Measurements from ENCODE around the gene GSTT2B. TPM values are rescaled to one million over a fixed set of nuclear protein-coding genes. Genes with fewer than 3 reads are reported as not detected.

GSTT2B gene
- total and polyA plus RNA-seq, 10 of the 15 experiments (the other 5 are each of a cell fraction or from before 2014, with no cell fraction given): 0.15 to 0.29 (median 0.21) TPM; not detected in 7

DNA sequence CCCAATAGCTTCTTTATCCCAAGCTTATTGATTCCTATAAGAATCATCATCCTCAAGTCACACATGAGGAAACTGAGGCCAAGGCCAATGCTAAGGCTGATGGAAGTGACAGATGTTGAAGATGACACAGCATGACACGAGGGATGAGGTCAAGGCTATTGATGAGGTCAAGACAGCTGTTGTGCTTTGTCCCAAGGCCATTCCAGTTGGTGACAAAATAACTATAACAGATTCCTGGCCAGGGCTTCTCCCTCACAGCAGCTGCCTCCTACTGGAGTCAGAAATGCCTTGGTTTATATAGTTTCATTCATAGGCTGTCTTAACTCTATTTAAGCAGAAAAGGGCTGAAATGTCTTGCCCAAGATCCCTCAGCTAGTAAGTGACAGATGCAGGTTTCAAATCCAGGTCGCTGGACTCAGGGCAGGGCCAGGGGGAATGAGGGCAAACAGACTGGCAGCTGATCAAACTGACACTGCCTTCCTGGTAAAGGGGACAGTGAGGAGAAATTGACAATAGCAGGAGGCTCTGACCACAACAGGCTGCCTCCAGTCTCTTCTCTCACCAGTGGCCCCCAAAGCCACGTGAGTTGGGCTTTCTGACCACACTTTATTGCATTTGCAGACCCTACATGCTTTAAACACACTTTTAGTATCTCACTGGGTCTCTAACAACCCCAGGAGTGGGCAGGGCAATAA lies 50.4 kb downstream of the GSTT2B start:
- FAIRE-seq (no peak), ATAC-seq (no peak), DNase-seq (ENCODE audit: low read depth, low spot score) (no peak)
- H3K27ac ChIP-seq (ENCODE audit: control insufficient read depth, insufficient read depth): no peak overlapping the region
- peaks cover 2% of the 10 kb centered on the region; the same call in 1 of the 2 replicates for H3K4me1 ChIP-seq (ENCODE audit: control insufficient read depth, insufficient read depth, low read length)
- no peaks in the 10 kb centered on the region for H4K20me1 ChIP-seq (ENCODE audit: control insufficient read depth, insufficient read depth)
- ChIA-PET POLR2A (interaction anchor here (0.5 to 2.0 kb wide), 3 partner anchors 16 to 301 kb away, joined by 3 to 8 read pairs (median 3); partner anchors contain the start of gene MIF), RAD21 (ENCODE audit: unreplicated experiment) (no interaction called here), CTCF (interaction anchor here (1.6 to 6.2 kb wide), 2 partner anchors 17 to 61 kb away, joined by 3 to 37 read pairs; partner anchors contain the start of gene MIF), SMC1A (ENCODE audit: uncharacterized antibody, unreplicated experiment) (interaction anchor here (1.3 to 1.7 kb wide), 3 partner anchors 16 to 264 kb away, joined by 3 to 4 read pairs (median 4); partner anchors contain the start of gene MIF)
- H3K9ac ChIP-seq (ENCODE audit: control insufficient read depth, insufficient read depth, low read length): no peak overlapping the region
- in situ Hi-C loops (cut with MboI): no loop called here
- WGBS (ENCODE audit: insufficient coverage, insufficient replicate concordance, low lambda C conversion rate, missing lambda C conversion rate): 81% methylated on average over 3 of the region's 3 CpGs
- peaks cover 7% of the 10 kb centered on the region for H3K79me2 ChIP-seq (ENCODE audit: control insufficient read depth, insufficient read depth, low read length)
- no peak overlapping the region for H2AFZ ChIP-seq (ENCODE audit: control insufficient read depth, low read depth, low read length)
- no peaks in the 10 kb centered on the region; a peak in 1 of 4 replicates for H3K36me3 ChIP-seq (ENCODE audit: control insufficient read depth in 2 of 2, insufficient read depth in 2 of 2, low read length in 1 of 2)
- no TSS peak for BruUV-seq (replicated peaks)
- H3K4me3 ChIP-seq: no peak overlapping the region
- no peak overlapping the region for H3K4me2 ChIP-seq (ENCODE audit: control insufficient read depth, insufficient read depth)
- intact Hi-C loops (cut with micrococcal nuclease; ENCODE audit: unreplicated experiment): no loop called here
- TF ChIP-seq POU2F2 (IDR thresholded peaks at IDR 0.05; ENCODE audit: borderline replicate concordance, low read depth, low read length) (no peak), IRF3 (IDR thresholded peaks at IDR 0.05) (no peak), SIX5 (IDR thresholded peaks at IDR 0.05; ENCODE audit: low read depth, low read length, severe bottlenecking) (no peak), RFX5 (IDR thresholded peaks at IDR 0.05; ENCODE audit: low read depth, low read length) (no peak), EGR1 (IDR thresholded peaks at IDR 0.05; ENCODE audit: borderline replicate concordance in 1 of 2, low read depth in 2 of 2, low read length in 2 of 2) (no peak), ZNF384 (IDR thresholded peaks at IDR 0.05; ENCODE audit: borderline replicate concordance, low read depth, low read length) (no peak), CBX3 (IDR thresholded peaks at IDR 0.05; ENCODE audit: borderline replicate concordance, low read depth) (no peak), HDAC6 (IDR thresholded peaks at IDR 0.05; ENCODE audit: unreplicated experiment) (no peak)
- H3K27me3 ChIP-seq (replicated peaks in 1 of 2; ENCODE audit: control insufficient read depth in 2 of 2, insufficient read depth in 2 of 2, low read length in 1 of 2): no peaks in the 10 kb centered on the region
- no peaks in the 10 kb centered on the region for H3K9me3 ChIP-seq (replicated peaks; ENCODE audit: control insufficient read depth, insufficient read depth, low read length)
